ENCODE data around the gene PLPPR1. TPM values are rescaled to one million over a fixed set of nuclear protein-coding genes. Genes with fewer than 3 reads are reported as not detected.

The PLPPR1 gene
- total and polyA plus RNA-seq, 2 of the 4 experiments (the other 2 are of a cell fraction): not detected

GRCh38 chr9:101025940-101026339 is 2.6 kb upstream of the PLPPR1 start:
- Histone ChIP-seq H3K4ac (ENCODE audit: low read depth, low read length) (no peak overlapping the region), H3K9ac (ENCODE audit: low read depth, low read length) (no peak overlapping the region), H3K14ac (replicated peaks; ENCODE audit: low read depth, low read length) (no peak overlapping the region), H2AK9ac (replicated peaks; ENCODE audit: low read depth, low read length, poor library complexity) (no peak overlapping the region), H2BK120ac (ENCODE audit: low read depth, low read length) (no peak overlapping the region), H3K9me1 (ENCODE audit: insufficient read depth, low read length) (no peaks in the 10 kb centered on the region), H3K4me1 (ENCODE audit: control insufficient read depth, insufficient read depth, low read length) (no peaks in the 10 kb centered on the region), H3K79me1 (ENCODE audit: low read depth in 1 of 2, low read length in 2 of 2) (no peaks in the 10 kb centered on the region), H3K9me3 (ENCODE audit: control insufficient read depth, insufficient read depth, low read length) (no peaks in the 10 kb centered on the region; the same call in 1 of the 2 replicates), H3K56ac (ENCODE audit: extremely low read depth, insufficient read depth, low read length) (no peak overlapping the region), H4K91ac (ENCODE audit: insufficient read depth, low read depth, low read length) (no peak overlapping the region), H4K8ac (ENCODE audit: low read depth in 2 of 2, low read length in 2 of 2) (no peak overlapping the region), H2AFZ (replicated peaks; ENCODE audit: low read length, poor library complexity) (no peak overlapping the region), H3K4me2 (ENCODE audit: low read depth, low read length) (no peak overlapping the region), H3K27ac (ENCODE audit: insufficient read depth, low read length) (no peak overlapping the region), H3K23ac (ENCODE audit: low read depth, low read length) (no peak overlapping the region), H2BK20ac (ENCODE audit: low read depth, low read length) (no peak overlapping the region), H2BK15ac (ENCODE audit: low read depth, low read length) (no peak overlapping the region), H4K20me1 (ENCODE audit: insufficient read depth, low read length) (no peaks in the 10 kb centered on the region), H3K4me3 (ENCODE audit: insufficient read depth, low read depth, low read length) (no peak overlapping the region), H3K18ac (ENCODE audit: low read depth, low read length) (no peak overlapping the region), H2AK5ac (ENCODE audit: low read depth, low read length) (no peak overlapping the region), H4K5ac (ENCODE audit: low read depth, low read length) (no peak overlapping the region), H3K27me3 (ENCODE audit: control insufficient read depth, insufficient read depth, low read length) (peaks cover 11% of the 10 kb centered on the region; the same call in 1 of the 2 replicates), H3K36me3 (ENCODE audit: control insufficient read depth, insufficient read depth, low read length) (no peaks in the 10 kb centered on the region), H2BK5ac (ENCODE audit: low read depth, low read length, poor library complexity, severe bottlenecking) (no peak overlapping the region)
- TF ChIP-seq CEBPB (IDR thresholded peaks at IDR 0.05; ENCODE audit: low read depth, low read length) (no peak), POLR2A (IDR thresholded peaks at IDR 0.05; ENCODE audit: low read depth, low read length) (no peak), NFE2L2 (IDR thresholded peaks at IDR 0.05; ENCODE audit: low read depth, low read length) (no peak), RFX5 (IDR thresholded peaks at IDR 0.05; ENCODE audit: low read depth, low read length) (no peak), CHD1 (IDR thresholded peaks at IDR 0.05; ENCODE audit: low read depth, low read length) (no peak), CTCF (conservative IDR thresholded peaks at IDR 0.05; ENCODE audit: low read depth, low read length) (no peak), BHLHE40 (IDR thresholded peaks at IDR 0.05; ENCODE audit: low read depth, low read length) (no peak), SMC3 (IDR thresholded peaks at IDR 0.05; ENCODE audit: low read depth, low read length) (no peak), FOS (IDR thresholded peaks at IDR 0.05; ENCODE audit: low read depth, low read length) (no peak), MAZ (IDR thresholded peaks at IDR 0.05; ENCODE audit: borderline replicate concordance, low read depth, low read length) (no peak), RCOR1 (IDR thresholded peaks at IDR 0.05; ENCODE audit: insufficient replicate concordance, low read length) (no peak), MAFK (IDR thresholded peaks at IDR 0.05; ENCODE audit: low read depth, low read length) (no peak), MXI1 (IDR thresholded peaks at IDR 0.05; ENCODE audit: borderline replicate concordance, low read depth, low read length) (no peak), RAD21 (IDR thresholded peaks at IDR 0.05; ENCODE audit: low read length) (no peak)
- TF ChIP-seq, protein P1, sequence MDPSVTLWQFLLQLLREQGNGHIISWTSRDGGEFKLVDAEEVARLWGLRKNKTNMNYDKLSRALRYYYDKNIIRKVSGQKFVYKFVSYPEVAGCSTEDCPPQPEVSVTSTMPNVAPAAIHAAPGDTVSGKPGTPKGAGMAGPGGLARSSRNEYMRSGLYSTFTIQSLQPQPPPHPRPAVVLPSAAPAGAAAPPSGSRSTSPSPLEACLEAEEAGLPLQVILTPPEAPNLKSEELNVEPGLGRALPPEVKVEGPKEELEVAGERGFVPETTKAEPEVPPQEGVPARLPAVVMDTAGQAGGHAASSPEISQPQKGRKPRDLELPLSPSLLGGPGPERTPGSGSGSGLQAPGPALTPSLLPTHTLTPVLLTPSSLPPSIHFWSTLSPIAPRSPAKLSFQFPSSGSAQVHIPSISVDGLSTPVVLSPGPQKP (IDR thresholded peaks at IDR 0.05; ENCODE audit: borderline replicate concordance, low read depth, low read length): no peak
- TF ChIP-seq, protein P2, sequence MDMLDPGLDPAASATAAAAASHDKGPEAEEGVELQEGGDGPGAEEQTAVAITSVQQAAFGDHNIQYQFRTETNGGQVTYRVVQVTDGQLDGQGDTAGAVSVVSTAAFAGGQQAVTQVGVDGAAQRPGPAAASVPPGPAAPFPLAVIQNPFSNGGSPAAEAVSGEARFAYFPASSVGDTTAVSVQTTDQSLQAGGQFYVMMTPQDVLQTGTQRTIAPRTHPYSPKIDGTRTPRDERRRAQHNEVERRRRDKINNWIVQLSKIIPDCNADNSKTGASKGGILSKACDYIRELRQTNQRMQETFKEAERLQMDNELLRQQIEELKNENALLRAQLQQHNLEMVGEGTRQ (IDR thresholded peaks at IDR 0.05; ENCODE audit: low read depth, low read length): no peak
- ChIA-PET CTCF (interaction anchor here (0.7 kb wide), 1 partner anchor 268 kb away, joined by 3 read pairs; no protein-coding TSS in a partner anchor), POLR2A (ENCODE audit: unreplicated experiment) (no interaction called here)
- no TSS peak for BruUV-seq (replicated peaks)
- ATAC-seq (ENCODE audit: low read depth) (no peak), DNase-seq (no peak)
- no CpG with 5 or more reads among the region's 2 CpGs for WGBS, 2 experiments (ENCODE audit: extremely low coverage in 2 of 2, insufficient read length in 1 of 2)
- dilution Hi-C loops (cut with HindIII; ENCODE audit: low sequenced_read_pairs, unreplicated experiment): no loop called here
- in situ Hi-C loops (cut with MboI; ENCODE audit: low sequenced_read_pairs): no loop called here
- intact Hi-C loops (cut with micrococcal nuclease): no loop called here
